ENCODE data around the gene NT5E. TPM values are rescaled to one million over a fixed set of nuclear protein-coding genes. Genes with fewer than 3 reads are reported as not detected.

NT5E gene
- 17.9 and 19.1 TPM in 2 replicates for total RNA-seq

- intact Hi-C loops (cut with micrococcal nuclease) = loop anchor here (1.0 to 10.0 kb wide), 8 partner anchors 11 to 1595 kb away; partner anchors contain the start of genes CYB5R4 and RIPPLY2
Measured at GRCh38 chr6:85449818-85450759, at the start of gene NT5E. NT5E (plus strand) TSS chr6:85450083; CDS start chr6:85450140, 57 bp downstream.

- intact Hi-C loops (cut with micrococcal nuclease) = loop anchor here (2.0 kb wide), 1 partner anchor 82 kb away; no protein-coding TSS in a partner anchor
Measured at GRCh38 chr6:85400331-85400730, 49.6 kb upstream of the NT5E start.

- intact Hi-C loops (cut with micrococcal nuclease) = loop anchor here (2.0 kb wide), 1 partner anchor 81 kb away; no protein-coding TSS in a partner anchor
Measured at GRCh38 chr6:85401186-85402021, 48.5 kb upstream of the NT5E start.

GRCh38 chr6:85402071-85402470 is 47.8 kb upstream of the NT5E start:
- intact Hi-C loops (cut with micrococcal nuclease) = no loop called here

GRCh38 chr6:85402922-85403321 is 47.0 kb upstream of the NT5E start:
- intact Hi-C loops (cut with micrococcal nuclease) = no loop called here

- intact Hi-C loops (cut with micrococcal nuclease) = loop anchor here (2.0 kb wide), 1 partner anchor 57 kb away; no protein-coding TSS in a partner anchor
Measured at GRCh38 chr6:85403331-85404015, 46.4 kb upstream of the NT5E start.

GRCh38 chr6:85404016-85404563 is 45.8 kb upstream of the NT5E start:
- intact Hi-C loops (cut with micrococcal nuclease) = loop anchor here (2.0 kb wide), 1 partner anchor 57 kb away; no protein-coding TSS in a partner anchor

GRCh38 chr6:85404564-85405174 is 45.2 kb upstream of the NT5E start:
- intact Hi-C loops (cut with micrococcal nuclease) = loop anchor here (1.0 to 2.0 kb wide), 3 partner anchors 45 to 79 kb away; no protein-coding TSS in a partner anchor

- intact Hi-C loops (cut with micrococcal nuclease) = loop anchor here (1.0 to 2.0 kb wide), 3 partner anchors 44 to 78 kb away; no protein-coding TSS in a partner anchor
Measured at GRCh38 chr6:85405175-85405852, 44.6 kb upstream of the NT5E start.

GRCh38 chr6:85405853-85406198 is 44.1 kb upstream of the NT5E start:
- intact Hi-C loops (cut with micrococcal nuclease) = loop anchor here (1.0 to 2.0 kb wide), 3 partner anchors 43 to 77 kb away; no protein-coding TSS in a partner anchor

- intact Hi-C loops (cut with micrococcal nuclease) = no loop called here
Measured at GRCh38 chr6:85406641-85407075, 43.2 kb upstream of the NT5E start.

GRCh38 chr6:85408039-85408438 is 41.8 kb upstream of the NT5E start:
- intact Hi-C loops (cut with micrococcal nuclease) = no loop called here

GRCh38 chr6:85412911-85413430 is 36.9 kb upstream of the NT5E start:
- intact Hi-C loops (cut with micrococcal nuclease) = no loop called here

GRCh38 chr6:85416049-85416448 is 33.8 kb upstream of the NT5E start:
- intact Hi-C loops (cut with micrococcal nuclease) = no loop called here

GRCh38 chr6:85416766-85417165 is 33.1 kb upstream of the NT5E start:
- intact Hi-C loops (cut with micrococcal nuclease) = no loop called here

GRCh38 chr6:85417336-85417735 is 32.5 kb upstream of the NT5E start:
- intact Hi-C loops (cut with micrococcal nuclease) = no loop called here

- intact Hi-C loops (cut with micrococcal nuclease) = loop anchor here (2.0 kb wide), 1 partner anchor 31 kb away; no protein-coding TSS in a partner anchor
Measured at GRCh38 chr6:85418059-85418458, 31.8 kb upstream of the NT5E start.

GRCh38 chr6:85419046-85419759 is 30.7 kb upstream of the NT5E start:
- intact Hi-C loops (cut with micrococcal nuclease) = loop anchor here (2.0 kb wide), 1 partner anchor 30 kb away; no protein-coding TSS in a partner anchor

All from T-helper 1 cell treated with Interleukin-12 subunit alpha and Interleukin-12 subunit beta and Interleukin-4 antibody, amounts not matched to agents 30 ng/mL and 1 ng/mL, for 36 hours (primary cell).